Fibroblast of lung (primary cell): ENCODE results near the gene HDAC4. TPM values are rescaled to one million over a fixed set of nuclear protein-coding genes. Genes with fewer than 3 reads are reported as not detected.

ENCODE experiments used
- DNase-seq, 2 donors: peaks; one replicate each; pipeline versions ENCODE4 v3.0.0 to v3.0.0-alpha.2; 2010; ENCODE audit warnings: low read depth in 2 of 2
- H2AFZ ChIP-seq: 2 replicates; pipeline ENCODE4 v1.5.1; 2012; ENCODE audit warnings: low read length, control low read depth, inconsistent platforms
- H3K27ac ChIP-seq: 2 replicates; pipeline ENCODE4 v1.5.1; 2011; ENCODE audit warnings: low read length, control low read depth; ENCODE audit not compliant: insufficient read depth
- H3K27me3 ChIP-seq: 2 replicates; pipeline ENCODE4 v1.5.1; 2011; ENCODE audit warnings: mild to moderate bottlenecking, low read length; ENCODE audit not compliant: control insufficient read depth, insufficient read depth
- H3K36me3 ChIP-seq: 2 replicates; pipeline ENCODE4 v1.5.1; 2011; ENCODE audit warnings: low read length; ENCODE audit not compliant: control insufficient read depth, insufficient read depth
- H3K4me1 ChIP-seq: 2 replicates; pipeline ENCODE4 v1.5.1; 2011; ENCODE audit warnings: low read length; ENCODE audit not compliant: control insufficient read depth, insufficient read depth; ENCODE audit errors: extremely low read depth
- H3K4me2 ChIP-seq: 2 replicates; pipeline ENCODE4 v1.5.1; 2011; ENCODE audit warnings: low read length, control low read depth; ENCODE audit not compliant: insufficient read depth; ENCODE audit errors: extremely low read depth
- H3K4me3 ChIP-seq, 4 experiments: fragments of 200-600 bp in 1 of 4; sonication (generic) in 1 of 4; replicated peaks in 1 of 4; 2 replicates each; pipeline ENCODE4 v1.5.1; 2011 to 2016; ENCODE audit warnings: low read length in 4 of 4, low read depth in 3 of 4, mild to moderate bottlenecking in 3 of 4, control low read depth in 2 of 4, inconsistent platforms in 1 of 4, mixed read lengths in 1 of 4; ENCODE audit not compliant: insufficient read depth in 1 of 4; ENCODE audit errors: control extremely low read depth in 1 of 4
- H3K79me2 ChIP-seq: 2 replicates; pipeline ENCODE4 v1.5.1; 2012; ENCODE audit warnings: mild to moderate bottlenecking, low read length, inconsistent platforms; ENCODE audit not compliant: control insufficient read depth, insufficient read depth
- H3K9ac ChIP-seq: 2 replicates; pipeline ENCODE4 v1.5.1; 2011; ENCODE audit warnings: mild to moderate bottlenecking, low read length, control low read depth; ENCODE audit not compliant: insufficient read depth
- H3K9me3 ChIP-seq: 2 replicates; pipeline ENCODE4 v1.5.1; 2012; ENCODE audit warnings: low read depth, low read length; ENCODE audit not compliant: control insufficient read depth, insufficient read depth
- H4K20me1 ChIP-seq: 2 replicates; pipeline ENCODE4 v1.5.1; 2011; ENCODE audit warnings: low read length; ENCODE audit not compliant: control insufficient read depth, insufficient read depth; ENCODE audit errors: extremely low read depth
- CTCF ChIP-seq, 2 donors: IDR thresholded peaks in 1 of 2; conservative IDR thresholded peaks in 1 of 2; 1 replicate in 1 of 2; 2 replicates in 1 of 2; pipeline ENCODE4 v1.5.1; 2011 to 2012; ENCODE audit warnings: low read length in 2 of 2, control low read depth in 1 of 2, inconsistent platforms in 1 of 2, low read depth in 1 of 2, mild to moderate bottlenecking in 1 of 2
- EZH2 ChIP-seq: IDR thresholded peaks from 2 replicates; pipeline ENCODE4 v1.5.1; 2012; ENCODE audit warnings: low read length, control low read depth, mild to moderate bottlenecking; ENCODE audit errors: missing control alignments
- polyA plus RNA-seq, 2 donors: library from polyadenylated mRNA; depleted of rRNA in 1 of 2; stranded (reverse) in 1 of 2; unstranded in 1 of 2; fragments of >200 nt; gene quantifications; 2 replicates each; pipeline ENCODE4 v1.2.1, GENCODE V29; 2011 to 2012; ENCODE audit warnings: missing spikeins in 1 of 2
- total RNA-seq: library from RNA; depleted of rRNA; stranded (reverse); fragments of >200 nt; gene quantifications from 2 replicates; pipeline ENCODE4 v1.2.1, GENCODE V29; 2014

HDAC4 gene
- total and polyA plus RNA-seq, 2 donors (not counting 1 experiment from before 2014, with no cell fraction given) = 7.4 to 19.8 TPM

GRCh38 chr2:239198221-239198620, 202.6 kb downstream of the HDAC4 start:
- no peak overlapping the region for H2AFZ ChIP-seq
- H3K9ac ChIP-seq = no peak overlapping the region
- no peaks in the 10 kb centered on the region for H4K20me1 ChIP-seq

GRCh38 chr2:239197146-239197545, 203.7 kb downstream of the HDAC4 start:
- H3K36me3 ChIP-seq = peaks cover 3% of the 10 kb centered on the region
- H3K27me3 ChIP-seq = no peaks in the 10 kb centered on the region
- H4K20me1 ChIP-seq = no peaks in the 10 kb centered on the region
- TF ChIP-seq CTCF (conservative IDR thresholded peaks at IDR 0.05 in 1 of 2, IDR thresholded peaks at IDR 0.05 in 1 of 2; ENCODE audit: low read depth in 1 of 2, low read length in 2 of 2) (no peak), EZH2 (no peak)
- no peak overlapping the region for H3K4me2 ChIP-seq
- no peak for DNase-seq
- H3K4me3 ChIP-seq = no peak overlapping the region
- H3K27ac ChIP-seq = no peak overlapping the region
- peaks cover 4% of the 10 kb centered on the region for H3K4me1 ChIP-seq
- H3K9me3 ChIP-seq = no peaks in the 10 kb centered on the region
- H3K9ac ChIP-seq = no peak overlapping the region
- H2AFZ ChIP-seq = no peak overlapping the region
- no peaks in the 10 kb centered on the region for H3K79me2 ChIP-seq

More at GRCh38 chr2:239198221-239198620, 202.6 kb downstream of the HDAC4 start:
- H3K9me3 ChIP-seq = no peaks in the 10 kb centered on the region
- no peak overlapping the region for H3K27ac ChIP-seq
- H3K79me2 ChIP-seq = no peaks in the 10 kb centered on the region
- DNase-seq = no peak
- no peak for TF ChIP-seq EZH2
- no peak for TF ChIP-seq CTCF (conservative IDR thresholded peaks at IDR 0.05 in 1 of 2, IDR thresholded peaks at IDR 0.05 in 1 of 2; ENCODE audit: low read depth in 1 of 2, low read length in 2 of 2)
- no peak overlapping the region for H3K4me3 ChIP-seq
- H3K27me3 ChIP-seq = no peaks in the 10 kb centered on the region
- peaks cover 3% of the 10 kb centered on the region for H3K36me3 ChIP-seq
- H3K4me2 ChIP-seq = no peak overlapping the region
- H3K4me1 ChIP-seq = peaks cover 4% of the 10 kb centered on the region

- H3K4me2 ChIP-seq = no peak overlapping the region
- no peak overlapping the region for H3K27ac ChIP-seq
- no peak overlapping the region for H2AFZ ChIP-seq
- H3K9ac ChIP-seq = no peak overlapping the region
- H3K79me2 ChIP-seq = no peaks in the 10 kb centered on the region
- no peaks in the 10 kb centered on the region for H3K9me3 ChIP-seq
- H3K36me3 ChIP-seq = peaks cover 3% of the 10 kb centered on the region
- no peaks in the 10 kb centered on the region for H3K27me3 ChIP-seq
- no peak for TF ChIP-seq CTCF (conservative IDR thresholded peaks at IDR 0.05 in 1 of 2, IDR thresholded peaks at IDR 0.05 in 1 of 2; ENCODE audit: low read depth in 1 of 2, low read length in 2 of 2)
- TF ChIP-seq EZH2 = no peak
- H3K4me1 ChIP-seq = peaks cover 4% of the 10 kb centered on the region
- H3K4me3 ChIP-seq = no peak overlapping the region
- no peak for DNase-seq
- no peaks in the 10 kb centered on the region for H4K20me1 ChIP-seq
Measured at GRCh38 chr2:239196474-239197021, 204.3 kb downstream of the HDAC4 start.
